Peyer's patch (tissue), 4 donors: ENCODE measurements around the gene FAAP24.

Experiments
- POLR2A ChIP-seq, 2 donors: fragments of 450-650 bp; IDR thresholded peaks; one replicate each; pipeline ENCODE4 v1.5.1; 2017; ENCODE audit warnings: antibody characterized with exemption in 2 of 2, mild to moderate bottlenecking in 2 of 2, moderate library complexity in 2 of 2
- TF ChIP-seq, protein P1 (sequence below), 6 experiments: fragments of 450-650 bp in 4 of 6; fragments of 200-600 bp in 2 of 6; sonication (generic) in 1 of 6; IDR thresholded peaks; one replicate each; pipeline ENCODE4 v1.5.1; 2017 to 2019; ENCODE audit warnings: antibody characterized with exemption in 6 of 6, mild to moderate bottlenecking in 3 of 6, moderate library complexity in 1 of 6

DNA sequence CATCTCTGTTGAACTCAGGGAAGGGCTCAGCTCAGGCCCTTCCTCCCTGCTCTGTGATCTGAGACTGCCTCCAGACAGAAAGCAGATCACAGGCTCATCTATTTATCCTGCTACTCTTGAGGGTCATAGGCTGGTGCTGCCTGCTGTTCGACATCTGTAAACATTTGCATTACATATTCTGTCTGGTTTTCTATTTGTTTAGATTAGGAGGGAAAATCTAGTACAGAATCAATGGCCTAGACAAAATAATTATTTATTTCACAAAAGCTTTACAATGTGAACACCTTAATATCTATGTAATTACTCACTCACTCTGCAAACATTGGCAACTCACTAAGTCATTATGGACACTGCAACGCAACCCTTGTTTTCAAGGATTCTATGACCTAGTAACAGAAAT lies 43.2 kb upstream of the FAAP24 start:
- TF ChIP-seq, protein P1, sequence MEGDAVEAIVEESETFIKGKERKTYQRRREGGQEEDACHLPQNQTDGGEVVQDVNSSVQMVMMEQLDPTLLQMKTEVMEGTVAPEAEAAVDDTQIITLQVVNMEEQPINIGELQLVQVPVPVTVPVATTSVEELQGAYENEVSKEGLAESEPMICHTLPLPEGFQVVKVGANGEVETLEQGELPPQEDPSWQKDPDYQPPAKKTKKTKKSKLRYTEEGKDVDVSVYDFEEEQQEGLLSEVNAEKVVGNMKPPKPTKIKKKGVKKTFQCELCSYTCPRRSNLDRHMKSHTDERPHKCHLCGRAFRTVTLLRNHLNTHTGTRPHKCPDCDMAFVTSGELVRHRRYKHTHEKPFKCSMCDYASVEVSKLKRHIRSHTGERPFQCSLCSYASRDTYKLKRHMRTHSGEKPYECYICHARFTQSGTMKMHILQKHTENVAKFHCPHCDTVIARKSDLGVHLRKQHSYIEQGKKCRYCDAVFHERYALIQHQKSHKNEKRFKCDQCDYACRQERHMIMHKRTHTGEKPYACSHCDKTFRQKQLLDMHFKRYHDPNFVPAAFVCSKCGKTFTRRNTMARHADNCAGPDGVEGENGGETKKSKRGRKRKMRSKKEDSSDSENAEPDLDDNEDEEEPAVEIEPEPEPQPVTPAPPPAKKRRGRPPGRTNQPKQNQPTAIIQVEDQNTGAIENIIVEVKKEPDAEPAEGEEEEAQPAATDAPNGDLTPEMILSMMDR (IDR thresholded peaks at IDR 0.05): no peak
- TF ChIP-seq POLR2A (IDR thresholded peaks at IDR 0.05): no peak
